ENCODE data around the gene ABCC4.
"Not testable (repeated sequence)": the region's sequence is repeated elsewhere in the genome, so short reads cannot be mapped to it uniquely, and the experiment has no call there.

ABCC4 gene

GRCh38 chr13:95229855-95230254 is 71.4 kb downstream of the ABCC4 start:
- no peak for DNase-seq (ENCODE audit: low spot score)

- DNase-seq (ENCODE audit: low spot score), result peak; percentile 36
Observed at GRCh38 chr13:95228130-95228529, 73.1 kb downstream of the ABCC4 start.

GRCh38 chr13:95226932-95227695 is 74.1 kb downstream of the ABCC4 start:
- DNase-seq (ENCODE audit: low spot score), result peak; percentile 82

- DNase-seq (ENCODE audit: low spot score), result no peak
Observed at GRCh38 chr13:95226476-95226875, 74.8 kb downstream of the ABCC4 start.

- DNase-seq (ENCODE audit: low spot score), result no peak
Observed at GRCh38 chr13:95226050-95226449, 75.2 kb downstream of the ABCC4 start.

GRCh38 chr13:95224064-95224463 is 77.2 kb downstream of the ABCC4 start:
- no peak for DNase-seq (ENCODE audit: low spot score)

- no peak for DNase-seq (ENCODE audit: low spot score)
Observed at GRCh38 chr13:95222733-95223018, 78.6 kb downstream of the ABCC4 start.

GRCh38 chr13:95221971-95222732 is 79.1 kb downstream of the ABCC4 start:
- no peak for DNase-seq (ENCODE audit: low spot score)

- no peak for DNase-seq (ENCODE audit: low spot score)
Observed at GRCh38 chr13:95220611-95221010, 80.6 kb downstream of the ABCC4 start.

GRCh38 chr13:95217920-95218830 is 83.1 kb downstream of the ABCC4 start:
- DNase-seq (ENCODE audit: low spot score), result no peak

- DNase-seq (ENCODE audit: low spot score), result no peak
Observed at GRCh38 chr13:95216182-95216581, 85.1 kb downstream of the ABCC4 start.

- no peak for DNase-seq (ENCODE audit: low spot score)
Observed at GRCh38 chr13:95212983-95213850, 88.0 kb downstream of the ABCC4 start.

- no peak for DNase-seq (ENCODE audit: low spot score)
Observed at GRCh38 chr13:95209109-95209508, 92.1 kb downstream of the ABCC4 start.

- DNase-seq (ENCODE audit: low spot score), result no peak
Observed at GRCh38 chr13:95207769-95208366, 93.4 kb downstream of the ABCC4 start.

GRCh38 chr13:95206116-95206515 is 95.1 kb downstream of the ABCC4 start:
- no peak for DNase-seq (ENCODE audit: low spot score)

GRCh38 chr13:95204231-95204765 is 97.0 kb downstream of the ABCC4 start:
- peak; percentile 56 for DNase-seq (ENCODE audit: low spot score)

- DNase-seq (ENCODE audit: low spot score), result peak; percentile 42
Observed at GRCh38 chr13:95201814-95202651, 99.2 kb downstream of the ABCC4 start.

- not testable (repeated sequence) for DNase-seq (ENCODE audit: low spot score)
Observed at GRCh38 chr13:95200386-95200957, 100.8 kb downstream of the ABCC4 start.

GRCh38 chr13:95199896-95200295 is 101.4 kb downstream of the ABCC4 start:
- no peak for DNase-seq (ENCODE audit: low spot score)

GRCh38 chr13:95198606-95199005 is 102.6 kb downstream of the ABCC4 start:
- DNase-seq (ENCODE audit: low spot score), result not testable (repeated sequence)
